Measurements from ENCODE around the gene HMGN4. TPM values are rescaled to one million over a fixed set of nuclear protein-coding genes. Genes with fewer than 3 reads are reported as not detected.

The HMGN4 gene
- total RNA-seq, 2 experiments from 2014 or later = 22.7 to 24.8 TPM

DNA sequence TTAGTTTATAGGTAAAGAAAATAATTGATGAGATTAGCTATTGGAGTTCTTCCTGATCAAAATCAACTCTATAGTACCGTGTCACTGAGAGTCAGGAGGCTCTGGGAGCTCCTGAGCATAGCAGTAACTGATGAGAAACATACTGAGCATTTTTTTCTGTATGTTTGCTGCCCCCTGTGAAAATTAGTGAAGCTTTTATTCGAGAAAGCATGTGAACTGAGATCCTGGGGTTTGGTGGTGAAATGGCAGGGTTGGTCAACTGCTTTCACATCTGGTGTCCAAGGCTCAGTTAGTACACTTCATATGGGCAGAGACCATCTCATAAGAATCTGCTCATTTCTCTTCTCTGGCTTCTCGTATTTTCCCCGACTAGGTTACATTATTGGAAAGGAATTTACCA lies 54.5 kb downstream of the HMGN4 start:
- no peak for ATAC-seq (ENCODE audit: poor library complexity)
- intact Hi-C loops (cut with DNase I, micrococcal nuclease) = loop anchor here (10.0 kb wide), 2 partner anchors 418 to 538 kb away; a partner anchor contains a TSS

DNA sequence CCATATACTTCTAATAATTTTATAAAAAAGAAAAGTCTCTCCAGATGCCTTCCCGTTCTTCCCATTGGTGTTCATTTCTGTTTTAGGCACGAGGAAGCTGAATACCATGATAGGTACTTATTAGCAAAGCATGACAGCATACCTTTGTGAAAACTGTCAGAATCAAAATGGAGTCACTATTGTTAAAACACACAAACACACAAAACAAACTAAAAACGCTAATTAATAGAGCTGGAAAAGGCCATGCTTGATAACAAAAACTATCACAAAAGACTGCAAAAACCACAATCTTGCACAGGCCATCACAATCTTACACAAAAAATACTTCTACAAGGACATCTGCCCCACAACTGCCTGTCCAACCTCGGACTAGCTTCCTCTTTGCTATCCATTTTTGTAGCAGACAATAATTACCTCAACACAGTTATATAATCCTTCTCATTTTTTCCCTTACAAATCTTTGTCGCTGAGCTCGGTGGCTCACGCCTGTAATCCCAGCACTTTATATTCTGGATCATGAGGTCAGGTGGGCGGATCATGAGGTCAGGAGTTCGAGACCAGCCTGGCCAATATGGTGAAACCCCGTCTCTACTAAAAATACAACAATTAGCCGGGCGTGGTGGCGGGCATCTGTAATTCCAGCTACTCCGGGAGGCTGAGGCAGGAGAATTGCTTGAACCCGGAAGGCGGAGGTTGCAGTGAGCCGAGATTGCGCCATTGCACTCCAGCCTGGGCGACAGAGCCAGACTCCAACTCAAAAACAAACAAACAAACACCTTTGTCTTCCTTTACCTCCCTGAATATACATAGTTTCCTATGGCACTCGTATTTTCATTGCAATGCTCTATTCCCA lies 55.3 kb downstream of the HMGN4 start:
- peaks cover 29% of the 10 kb centered on the region for H3K4me1 ChIP-seq (ENCODE audit: insufficient read depth, low read length)
- peaks cover 12% of the 10 kb centered on the region for H3K4me1 Mint-ChIP-seq (ENCODE audit: low read depth)
- ChIA-PET POLR2A (no interaction called here), CTCF (interaction anchor here (0.6 to 6.0 kb wide), 3 partner anchors 21 to 252 kb away, joined by 4 to 41 read pairs (median 6); no protein-coding TSS in a partner anchor)
- no peak for ATAC-seq (ENCODE audit: poor library complexity)
- DNase-seq = no peak
- no peak overlapping the region for H3K4me3 ChIP-seq (ENCODE audit: low read length)
- no peaks in the 10 kb centered on the region for H3K9me3 ChIP-seq (ENCODE audit: control insufficient read depth in 1 of 2, insufficient read depth in 1 of 2, low read length in 2 of 2)
- H3K27ac ChIP-seq (ENCODE audit: low read depth in 1 of 2, low read length in 2 of 2) = no peak overlapping the region
- H3K9me3 Mint-ChIP-seq = no peaks in the 10 kb centered on the region
- H3K27me3 Mint-ChIP-seq = peaks cover 50% of the 10 kb centered on the region
- no peak overlapping the region for H3K27ac Mint-ChIP-seq
- H3K4me3 Mint-ChIP-seq = peak overlapping the region; percentile 15
- intact Hi-C loops (cut with DNase I, micrococcal nuclease) = loop anchor here (2.0 to 10.0 kb wide), 3 partner anchors 419 to 539 kb away; a partner anchor contains a TSS
- H3K36me3 Mint-ChIP-seq (ENCODE audit: low read depth) = peaks cover 8% of the 10 kb centered on the region
- peaks cover 11 to 32% of the 10 kb centered on the region in 2 experiments for H3K27me3 ChIP-seq (ENCODE audit: control insufficient read depth in 1 of 2, insufficient read depth in 2 of 2, low read length in 2 of 2)
- TF ChIP-seq, protein P1, sequence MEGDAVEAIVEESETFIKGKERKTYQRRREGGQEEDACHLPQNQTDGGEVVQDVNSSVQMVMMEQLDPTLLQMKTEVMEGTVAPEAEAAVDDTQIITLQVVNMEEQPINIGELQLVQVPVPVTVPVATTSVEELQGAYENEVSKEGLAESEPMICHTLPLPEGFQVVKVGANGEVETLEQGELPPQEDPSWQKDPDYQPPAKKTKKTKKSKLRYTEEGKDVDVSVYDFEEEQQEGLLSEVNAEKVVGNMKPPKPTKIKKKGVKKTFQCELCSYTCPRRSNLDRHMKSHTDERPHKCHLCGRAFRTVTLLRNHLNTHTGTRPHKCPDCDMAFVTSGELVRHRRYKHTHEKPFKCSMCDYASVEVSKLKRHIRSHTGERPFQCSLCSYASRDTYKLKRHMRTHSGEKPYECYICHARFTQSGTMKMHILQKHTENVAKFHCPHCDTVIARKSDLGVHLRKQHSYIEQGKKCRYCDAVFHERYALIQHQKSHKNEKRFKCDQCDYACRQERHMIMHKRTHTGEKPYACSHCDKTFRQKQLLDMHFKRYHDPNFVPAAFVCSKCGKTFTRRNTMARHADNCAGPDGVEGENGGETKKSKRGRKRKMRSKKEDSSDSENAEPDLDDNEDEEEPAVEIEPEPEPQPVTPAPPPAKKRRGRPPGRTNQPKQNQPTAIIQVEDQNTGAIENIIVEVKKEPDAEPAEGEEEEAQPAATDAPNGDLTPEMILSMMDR (IDR thresholded peaks at IDR 0.05) = no peak
- peaks cover 8% of the 10 kb centered on the region for H3K36me3 ChIP-seq (ENCODE audit: insufficient read depth, low read length)

More for the DNA sequence above, 54.5 kb downstream of the HMGN4 start:
- Mint-ChIP-seq H3K27ac (no peak overlapping the region), H3K4me3 (no peak overlapping the region), H3K4me1 (ENCODE audit: low read depth) (peaks cover 5% of the 10 kb centered on the region), H3K9me3 (no peaks in the 10 kb centered on the region), H3K36me3 (ENCODE audit: low read depth) (no peaks in the 10 kb centered on the region), H3K27me3 (peaks cover 50% of the 10 kb centered on the region)
- CTCF ChIA-PET = interaction anchor here (1.2 to 6.0 kb wide), 4 partner anchors 15 to 270 kb away, joined by 3 to 41 read pairs (median 3); no protein-coding TSS in a partner anchor
- no peak for DNase-seq
- TF ChIP-seq, protein P1 (IDR thresholded peaks at IDR 0.05) = no peak
- Histone ChIP-seq H3K27me3 (ENCODE audit: control insufficient read depth in 1 of 2, insufficient read depth in 2 of 2, low read length in 2 of 2) (peaks cover 11 to 32% of the 10 kb centered on the region in 2 experiments), H3K36me3 (ENCODE audit: insufficient read depth, low read length) (no peaks in the 10 kb centered on the region), H3K27ac (ENCODE audit: low read depth in 1 of 2, low read length in 2 of 2) (no peak overlapping the region), H3K9me3 (ENCODE audit: control insufficient read depth in 1 of 2, insufficient read depth in 1 of 2, low read length in 2 of 2) (no peaks in the 10 kb centered on the region), H3K4me3 (ENCODE audit: low read length) (no peak overlapping the region), H3K4me1 (ENCODE audit: insufficient read depth, low read length) (peaks cover 21% of the 10 kb centered on the region)
- POLR2A ChIA-PET = interaction anchor here (1.2 kb wide), 1 partner anchor 11 kb away, joined by 3 read pairs; no protein-coding TSS in a partner anchor

DNA sequence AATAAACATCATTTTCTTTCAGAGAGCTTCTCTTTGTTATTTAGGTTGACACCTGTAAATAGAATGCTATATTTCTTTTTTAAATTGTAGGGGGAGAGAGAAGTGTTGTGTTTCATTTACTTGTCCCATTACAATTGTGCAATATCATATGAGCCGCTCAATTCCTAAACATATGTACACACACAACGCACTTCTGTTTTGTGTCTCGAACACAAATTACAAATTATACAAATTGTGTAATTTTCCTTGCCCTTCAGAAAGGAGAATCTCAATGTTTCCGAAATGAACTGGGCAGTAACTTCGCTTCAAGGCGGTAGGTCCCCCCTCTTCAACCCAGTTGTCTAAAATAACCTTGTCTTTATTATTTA lies 55.9 kb downstream of the HMGN4 start:
- Mint-ChIP-seq H3K27ac (no peak overlapping the region), H3K27me3 (peaks cover 50% of the 10 kb centered on the region), H3K4me1 (ENCODE audit: low read depth) (peaks cover 15% of the 10 kb centered on the region), H3K4me3 (peak overlapping the region; percentile 17), H3K36me3 (ENCODE audit: low read depth) (peaks cover 14% of the 10 kb centered on the region), H3K9me3 (no peaks in the 10 kb centered on the region)
- ChIA-PET POLR2A (interaction anchor here (2.3 kb wide), 1 partner anchor 24 kb away, joined by 17 read pairs; no protein-coding TSS in a partner anchor), CTCF (interaction anchor here (0.6 to 6.0 kb wide), 4 partner anchors 15 to 252 kb away, joined by 4 to 50 read pairs (median 24); no protein-coding TSS in a partner anchor)
- Histone ChIP-seq H3K9me3 (ENCODE audit: control insufficient read depth in 1 of 2, insufficient read depth in 1 of 2, low read length in 2 of 2) (no peaks in the 10 kb centered on the region), H3K4me1 (ENCODE audit: insufficient read depth, low read length) (peaks cover 31% of the 10 kb centered on the region), H3K36me3 (ENCODE audit: insufficient read depth, low read length) (peaks cover 13% of the 10 kb centered on the region), H3K27ac (ENCODE audit: low read depth in 1 of 2, low read length in 2 of 2) (no peak overlapping the region), H3K27me3 (ENCODE audit: control insufficient read depth in 1 of 2, insufficient read depth in 2 of 2, low read length in 2 of 2) (peaks cover 11 to 32% of the 10 kb centered on the region in 2 experiments), H3K4me3 (ENCODE audit: low read length) (no peak overlapping the region)
- ATAC-seq (ENCODE audit: poor library complexity) (no peak), DNase-seq (no peak)
- TF ChIP-seq, protein P1 (IDR thresholded peaks at IDR 0.05) = no peak
- intact Hi-C loops (cut with DNase I, micrococcal nuclease) = loop anchor here (2.0 to 10.0 kb wide), 3 partner anchors 419 to 539 kb away; a partner anchor contains a TSS
